Tibial nerve (tissue), 4 donors: Measurements from ENCODE around the gene OBSCN.

Experiments
- EP300 ChIP-seq, 2 donors: sonication (generic); formaldehyde crosslinking; IDR thresholded peaks; one replicate each; pipeline ENCODE4 v1.6.1; 2017; ENCODE audit warnings: antibody characterized with exemption in 2 of 2, mild to moderate bottlenecking in 1 of 2
- TF ChIP-seq, protein P1 (sequence below), 5 experiments: fragments of 200-600 bp in 3 of 5; fragments of 450-650 bp in 2 of 5; sonication (generic) in 3 of 5; IDR thresholded peaks; one replicate each; pipeline ENCODE4 v1.5.1; 2016 to 2019; ENCODE audit warnings: antibody characterized with exemption in 5 of 5, mild to moderate bottlenecking in 3 of 5, moderate library complexity in 2 of 5

DNA sequence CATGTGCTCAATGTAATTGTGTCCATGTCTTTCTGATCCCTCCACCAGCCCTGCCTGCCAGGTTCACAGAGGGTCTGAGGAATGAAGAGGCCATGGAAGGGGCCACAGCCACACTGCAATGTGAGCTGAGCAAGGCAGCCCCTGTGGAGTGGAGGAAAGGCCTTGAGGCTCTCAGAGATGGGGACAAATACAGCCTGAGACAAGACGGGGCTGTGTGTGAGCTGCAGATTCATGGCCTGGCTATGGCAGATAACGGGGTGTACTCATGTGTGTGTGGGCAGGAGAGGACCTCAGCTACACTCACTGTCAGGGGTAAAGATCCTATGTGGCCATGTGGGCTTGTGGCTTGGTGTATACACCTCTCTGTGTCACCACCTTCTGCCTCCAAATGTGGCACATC is 91.4 kb downstream of the OBSCN start:
- TF ChIP-seq, protein P1, sequence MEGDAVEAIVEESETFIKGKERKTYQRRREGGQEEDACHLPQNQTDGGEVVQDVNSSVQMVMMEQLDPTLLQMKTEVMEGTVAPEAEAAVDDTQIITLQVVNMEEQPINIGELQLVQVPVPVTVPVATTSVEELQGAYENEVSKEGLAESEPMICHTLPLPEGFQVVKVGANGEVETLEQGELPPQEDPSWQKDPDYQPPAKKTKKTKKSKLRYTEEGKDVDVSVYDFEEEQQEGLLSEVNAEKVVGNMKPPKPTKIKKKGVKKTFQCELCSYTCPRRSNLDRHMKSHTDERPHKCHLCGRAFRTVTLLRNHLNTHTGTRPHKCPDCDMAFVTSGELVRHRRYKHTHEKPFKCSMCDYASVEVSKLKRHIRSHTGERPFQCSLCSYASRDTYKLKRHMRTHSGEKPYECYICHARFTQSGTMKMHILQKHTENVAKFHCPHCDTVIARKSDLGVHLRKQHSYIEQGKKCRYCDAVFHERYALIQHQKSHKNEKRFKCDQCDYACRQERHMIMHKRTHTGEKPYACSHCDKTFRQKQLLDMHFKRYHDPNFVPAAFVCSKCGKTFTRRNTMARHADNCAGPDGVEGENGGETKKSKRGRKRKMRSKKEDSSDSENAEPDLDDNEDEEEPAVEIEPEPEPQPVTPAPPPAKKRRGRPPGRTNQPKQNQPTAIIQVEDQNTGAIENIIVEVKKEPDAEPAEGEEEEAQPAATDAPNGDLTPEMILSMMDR (IDR thresholded peaks at IDR 0.05), result no peak
- TF ChIP-seq EP300 (IDR thresholded peaks at IDR 0.05), result no peak
